GM11168 (cell line): ENCODE measurements around the gene FRY.

Experiments used
- in situ Hi-C: fragments of 300-500 bp; cut with MboI; formaldehyde crosslinking; loops from one replicate; pipeline ENCODE4 v1.12.0; 2022; ENCODE audit warnings: low sequenced_read_pairs; ENCODE audit not compliant: unreplicated experiment

FRY gene

DNA sequence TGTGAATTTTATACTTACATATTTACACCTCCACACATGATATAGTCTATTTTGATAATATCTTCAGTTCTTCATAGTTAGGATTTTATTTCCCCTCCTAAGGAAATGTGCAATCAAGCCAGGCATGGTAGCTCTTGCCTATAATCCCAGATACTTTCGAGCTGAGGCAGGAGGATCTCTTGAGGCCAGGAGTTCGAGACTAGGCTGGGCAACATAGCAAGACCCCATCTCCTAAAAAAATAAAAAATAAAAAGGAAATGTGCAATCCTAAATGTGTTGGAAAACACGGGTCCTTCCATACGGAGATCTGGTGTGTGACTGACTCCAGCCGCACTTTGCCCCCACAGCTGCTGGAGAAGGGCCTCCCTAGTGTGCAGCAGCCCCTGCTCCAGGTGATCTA is 212.1 kb downstream of the FRY start:
- in situ Hi-C loops: no loop called here

GRCh38 chr13:32245555-32245954 is 214.0 kb downstream of the FRY start:
- in situ Hi-C loops: no loop called here

GRCh38 chr13:32246468-32246867 is 214.9 kb downstream of the FRY start:
- in situ Hi-C loops: no loop called here

DNA sequence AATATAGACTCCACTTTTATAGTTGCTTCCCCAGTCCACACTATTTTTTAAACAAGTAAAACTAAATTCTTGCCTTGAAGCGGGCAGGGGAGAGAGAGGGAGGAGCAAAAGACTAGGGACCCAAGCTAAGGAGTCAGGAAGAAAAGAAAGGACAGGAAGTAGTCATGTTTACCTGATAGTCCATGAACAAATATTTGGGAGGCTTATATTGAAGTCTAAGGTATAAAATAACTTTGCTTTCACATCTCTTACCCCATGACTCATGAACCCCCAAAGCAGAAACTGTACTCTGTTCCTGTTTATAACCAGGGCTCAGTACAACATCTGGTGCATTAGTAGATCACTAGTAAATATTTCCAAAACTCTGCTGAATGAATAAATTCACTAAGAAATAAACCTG is 216.3 kb downstream of the FRY start:
- in situ Hi-C loops: no loop called here

DNA sequence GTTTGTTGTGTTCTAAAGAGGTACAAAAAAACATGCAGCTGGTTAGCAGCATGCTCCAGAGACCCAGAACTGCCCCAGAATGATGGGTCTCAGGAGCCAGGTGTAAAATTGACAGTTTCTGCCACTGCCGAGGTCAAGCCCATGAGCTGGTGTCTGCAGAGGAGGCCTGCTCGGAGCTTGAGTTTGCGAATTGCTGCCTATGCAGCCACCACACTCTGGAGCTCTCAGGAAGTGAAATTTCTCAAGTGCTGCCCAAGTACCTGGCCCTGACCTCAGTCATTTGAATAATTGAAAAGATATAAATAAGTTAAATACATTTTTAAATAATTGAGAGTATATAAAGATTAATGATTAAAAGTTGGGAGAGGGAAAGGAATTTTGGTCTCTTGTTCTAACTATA is 217.2 kb downstream of the FRY start:
- in situ Hi-C loops: no loop called here

GRCh38 chr13:32252812-32253438 is 221.4 kb downstream of the FRY start:
- in situ Hi-C loops: no loop called here

GRCh38 chr13:32253911-32254399 is 222.4 kb downstream of the FRY start:
- in situ Hi-C loops: no loop called here

- in situ Hi-C loops: no loop called here
Measured at GRCh38 chr13:32254416-32254815, 222.8 kb downstream of the FRY start.

- in situ Hi-C loops: no loop called here
Measured at GRCh38 chr13:32254916-32255723, 223.5 kb downstream of the FRY start.

- in situ Hi-C loops: no loop called here
Measured at GRCh38 chr13:32255724-32256109, 224.1 kb downstream of the FRY start.

GRCh38 chr13:32256243-32256642 is 224.7 kb downstream of the FRY start:
- in situ Hi-C loops: no loop called here

DNA sequence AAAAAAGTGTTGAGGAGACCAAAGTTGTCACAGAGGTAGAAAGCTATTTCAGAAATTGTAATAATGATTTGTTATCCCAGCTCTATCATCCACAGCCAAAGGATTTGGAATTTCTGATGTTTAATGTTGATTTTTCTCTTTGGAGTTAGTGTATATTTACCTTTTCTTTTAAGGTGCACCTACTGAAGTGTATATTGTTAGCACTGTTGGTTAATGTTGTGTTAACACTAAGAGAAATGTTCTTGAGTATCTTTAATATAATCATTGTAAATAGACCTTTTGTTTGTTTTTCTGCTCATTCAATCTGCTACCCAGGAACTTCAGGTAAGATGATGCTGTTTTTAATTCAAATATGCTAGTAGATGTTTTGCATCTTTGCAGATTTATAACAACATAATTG is 226.1 kb downstream of the FRY start:
- in situ Hi-C loops: no loop called here

DNA sequence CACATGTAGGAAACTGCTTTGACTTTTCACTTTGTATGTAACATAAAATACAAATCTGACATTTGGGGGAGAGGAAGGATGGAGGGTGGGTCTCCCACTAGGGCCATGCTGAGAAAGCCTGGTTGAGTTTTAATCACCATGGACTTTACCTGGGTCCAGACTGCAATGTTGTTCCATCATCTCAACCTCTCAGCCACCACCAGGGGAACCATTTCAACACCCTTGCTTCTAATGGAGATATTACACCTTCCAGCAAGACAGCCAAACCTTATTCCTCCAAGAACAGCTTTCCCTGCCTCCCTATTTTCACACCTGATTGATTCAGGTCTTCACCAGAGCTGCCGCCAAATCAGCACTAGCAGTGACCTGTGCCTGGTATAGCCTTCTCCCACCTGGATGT is 227.5 kb downstream of the FRY start:
- in situ Hi-C loops: no loop called here

GRCh38 chr13:32261567-32261966 is 230.0 kb downstream of the FRY start:
- in situ Hi-C loops: no loop called here

- in situ Hi-C loops: no loop called here
Measured at GRCh38 chr13:32262165-32262564, 230.6 kb downstream of the FRY start.

DNA sequence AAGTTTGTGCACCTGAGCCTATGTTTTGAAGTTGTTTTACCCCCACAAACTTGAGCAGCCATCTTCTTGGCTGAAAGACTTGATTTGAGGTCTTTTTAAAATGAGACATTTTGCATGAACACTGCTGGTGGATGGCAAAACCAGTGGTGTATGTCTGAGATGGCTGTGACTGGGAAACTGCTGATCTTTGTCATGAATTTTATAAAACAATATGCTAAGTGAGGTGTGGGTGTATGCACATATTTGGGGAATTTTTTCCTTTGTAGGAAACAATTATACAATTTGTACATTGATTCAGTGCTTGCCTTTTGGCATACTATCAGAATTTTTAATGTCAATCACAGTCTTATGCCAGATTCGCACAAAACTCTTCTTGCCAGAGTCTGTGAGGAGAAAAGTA is 231.0 kb downstream of the FRY start:
- in situ Hi-C loops: no loop called here

DNA sequence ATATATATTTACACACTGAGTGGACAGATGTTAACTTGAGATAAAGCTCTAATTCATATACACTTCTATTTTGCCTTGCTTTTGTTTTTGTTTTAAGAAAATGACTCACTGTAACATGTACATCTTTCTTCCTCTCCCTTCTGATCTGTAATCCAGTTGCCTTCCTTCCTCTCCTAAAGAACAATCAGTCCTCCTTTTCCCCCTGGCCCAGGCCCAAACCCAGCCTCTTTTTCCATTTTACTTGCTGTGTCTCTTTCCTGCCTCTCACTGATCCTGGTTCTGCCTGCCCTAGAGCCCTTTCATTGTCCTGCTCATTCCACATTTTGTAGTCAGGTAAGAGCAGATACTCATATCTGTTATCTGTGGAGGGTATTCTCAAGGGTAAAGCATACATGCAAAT is 232.8 kb downstream of the FRY start:
- in situ Hi-C loops: no loop called here

- in situ Hi-C loops: no loop called here
Measured at GRCh38 chr13:32265726-32266125, 234.2 kb downstream of the FRY start.

DNA sequence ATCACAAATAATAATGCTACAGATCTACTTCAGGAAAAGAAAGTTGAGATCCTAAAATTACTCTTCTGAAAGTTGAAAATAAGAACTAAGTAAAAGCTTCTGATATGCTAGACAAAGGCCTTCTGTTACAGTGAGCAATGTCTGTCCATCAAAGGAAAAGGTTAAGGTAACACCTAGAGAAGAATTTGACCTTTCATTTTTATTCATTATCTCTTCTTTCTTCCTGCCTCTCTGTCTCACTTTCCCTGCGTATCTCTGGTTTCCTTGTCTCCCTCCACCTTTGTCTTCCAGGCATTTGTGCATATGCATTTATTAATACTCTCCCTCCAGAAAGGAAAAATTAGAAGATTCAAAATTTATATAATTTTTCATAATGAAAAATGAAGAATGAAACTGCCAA is 234.6 kb downstream of the FRY start:
- in situ Hi-C loops: no loop called here

DNA sequence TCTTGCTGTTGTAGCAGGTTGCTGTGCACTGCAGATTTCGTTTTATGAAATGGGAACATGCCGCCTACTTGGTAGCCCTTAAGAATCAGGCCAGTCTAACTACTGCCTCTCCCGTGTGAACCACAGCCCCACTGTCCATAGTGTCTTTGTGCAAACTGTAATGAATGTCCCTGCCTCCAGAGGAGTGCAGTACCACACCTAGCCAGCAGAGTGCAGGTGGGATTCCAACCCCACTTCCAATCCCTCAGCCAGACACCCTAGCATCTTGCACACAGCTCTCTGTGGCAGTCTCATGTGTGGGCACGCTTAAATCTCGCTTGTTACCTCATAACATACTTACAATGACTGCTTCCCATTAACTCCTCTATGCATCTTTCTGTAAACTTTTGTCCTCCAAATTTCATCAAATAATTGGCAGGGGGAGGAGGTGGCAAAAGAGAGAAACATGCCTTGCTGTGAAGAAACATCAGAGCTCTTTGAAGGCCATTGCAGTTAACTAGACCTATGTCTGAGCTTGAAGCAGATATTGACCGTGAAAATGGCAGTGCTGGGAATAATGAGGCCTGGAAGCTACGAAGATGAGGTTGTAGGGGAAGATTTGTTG is 236.4 kb downstream of the FRY start:
- in situ Hi-C loops: no loop called here

DNA sequence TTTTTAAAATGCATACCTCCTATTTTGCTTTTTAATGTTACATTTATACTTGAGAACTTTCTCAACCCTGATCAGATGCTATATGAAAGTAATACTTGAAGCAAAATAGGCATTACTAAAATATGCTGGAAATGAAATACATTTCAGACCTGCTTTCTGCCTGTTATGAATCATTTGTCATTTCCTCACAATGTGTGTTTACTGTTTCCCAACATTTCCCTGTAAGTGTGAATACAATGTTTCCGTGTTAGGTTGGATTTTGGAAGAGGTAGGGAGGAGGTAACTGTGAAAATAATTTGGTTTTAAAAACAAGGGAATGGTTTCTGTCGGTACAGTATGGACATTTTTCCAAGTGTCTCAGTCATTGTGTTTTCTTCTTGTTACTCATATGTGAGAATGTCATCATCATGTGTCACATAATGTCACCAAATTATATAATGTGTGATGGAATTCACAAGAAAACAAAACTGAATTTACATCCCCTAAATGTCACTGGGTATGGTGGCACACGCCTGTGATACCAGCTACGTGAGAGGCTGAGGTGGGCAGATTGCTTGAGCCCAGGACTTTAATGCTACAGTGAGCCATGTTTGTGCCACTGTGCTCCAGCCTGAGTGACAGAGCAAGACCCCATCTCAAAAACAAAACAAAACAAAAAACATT is 240.6 kb downstream of the FRY start:
- in situ Hi-C loops: no loop called here
